ENCODE measurements around the gene VSIG2. TPM values are rescaled to one million over a fixed set of nuclear protein-coding genes. Genes with fewer than 3 reads are reported as not detected.

The VSIG2 gene
- total RNA-seq, 1 donor from 2014 or later: 0.20 TPM

- Mint-ChIP-seq H3K27ac (no peak overlapping the region), H3K27me3 (no peaks in the 10 kb centered on the region), H3K9me3 (no peaks in the 10 kb centered on the region), H3K4me1 (peaks cover 13% of the 10 kb centered on the region), H3K4me3 (no peak overlapping the region), H3K36me3 (ENCODE audit: low read depth) (no peaks in the 10 kb centered on the region)
- ATAC-seq (ENCODE audit: low read depth): no peak
- intact Hi-C loops (cut with micrococcal nuclease): loop anchor here (2.0 kb wide), 1 partner anchor 20 kb away; no protein-coding TSS in a partner anchor
- TF ChIP-seq CTCF (IDR thresholded peaks at IDR 0.05): no peak
- CTCF ChIA-PET: no interaction called here
- no peak for DNase-seq
- POLR2A ChIA-PET: no interaction called here
Measured at GRCh38 chr11:124788521-124788920, 36.5 kb upstream of the VSIG2 start.

- Mint-ChIP-seq H3K27me3 (no peaks in the 10 kb centered on the region), H3K4me3 (no peak overlapping the region), H3K36me3 (ENCODE audit: low read depth) (no peaks in the 10 kb centered on the region), H3K9me3 (no peaks in the 10 kb centered on the region), H3K4me1 (no peaks in the 10 kb centered on the region), H3K27ac (no peak overlapping the region)
- CTCF ChIA-PET: no interaction called here
- intact Hi-C loops (cut with micrococcal nuclease): no loop called here
- ATAC-seq (ENCODE audit: low read depth) (no peak), DNase-seq (no peak)
- POLR2A ChIA-PET: interaction anchor here (0.6 kb wide), 1 partner anchor 18 kb away, joined by 7 read pairs; no protein-coding TSS in a partner anchor
- no peak for TF ChIP-seq CTCF (IDR thresholded peaks at IDR 0.05)
Measured at GRCh38 chr11:124784051-124784450, 32.0 kb upstream of the VSIG2 start.

DNA sequence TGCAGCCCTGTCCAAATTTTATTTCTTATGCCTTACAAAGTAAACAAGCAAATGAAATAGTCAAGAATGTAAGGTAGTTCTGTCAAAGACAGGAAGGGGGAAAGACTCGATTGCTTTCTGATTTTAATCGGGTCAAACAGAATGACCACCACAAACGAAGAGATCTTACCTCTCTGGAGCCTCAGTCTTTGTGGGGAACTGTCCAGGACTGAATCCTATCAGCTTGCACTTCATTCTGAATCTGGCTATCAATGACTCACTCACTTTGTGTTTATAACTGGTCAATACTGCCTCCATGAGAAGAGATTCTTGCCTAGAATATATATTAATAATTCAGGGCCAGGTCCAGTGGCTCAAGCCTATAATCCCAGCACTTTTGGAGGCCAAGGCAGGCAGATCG, 30.9 kb upstream of the VSIG2 start:
- Mint-ChIP-seq H3K4me1 (no peaks in the 10 kb centered on the region), H3K4me3 (no peak overlapping the region), H3K27me3 (no peaks in the 10 kb centered on the region), H3K9me3 (no peaks in the 10 kb centered on the region), H3K36me3 (ENCODE audit: low read depth) (peaks cover 5% of the 10 kb centered on the region), H3K27ac (no peak overlapping the region)
- CTCF ChIA-PET: interaction anchor here (1.1 to 1.3 kb wide), 3 partner anchors 10 to 20 kb away, joined by 3 to 4 read pairs (median 3); no protein-coding TSS in a partner anchor
- no peak for TF ChIP-seq CTCF (IDR thresholded peaks at IDR 0.05)
- intact Hi-C loops (cut with micrococcal nuclease): no loop called here
- ATAC-seq (ENCODE audit: low read depth) (no peak), DNase-seq (no peak)
- POLR2A ChIA-PET: no interaction called here

DNA sequence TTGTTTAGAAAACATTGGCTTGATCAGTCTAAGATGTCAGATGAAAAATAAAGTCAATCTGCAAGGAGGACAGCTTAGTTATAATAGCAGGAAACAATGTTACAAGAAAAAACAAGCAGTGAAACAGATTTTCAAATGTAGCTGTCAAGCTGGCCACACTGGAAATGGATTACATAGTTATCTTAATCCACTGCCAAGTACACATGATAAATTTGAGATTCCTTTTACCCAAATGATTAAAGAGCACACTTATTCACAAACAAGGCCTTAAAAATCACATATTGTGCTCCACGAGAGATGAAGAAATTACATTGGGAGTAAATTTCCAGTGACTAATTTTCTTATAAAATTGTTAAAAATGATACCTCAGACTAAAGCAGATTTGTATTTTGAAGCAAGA, 27.5 kb upstream of the VSIG2 start:
- CTCF ChIA-PET: interaction anchor here (0.9 to 1.3 kb wide), 3 partner anchors 13 to 21 kb away, joined by 3 to 4 read pairs (median 3); no protein-coding TSS in a partner anchor
- Mint-ChIP-seq H3K27me3 (no peaks in the 10 kb centered on the region), H3K4me1 (peaks cover 14% of the 10 kb centered on the region), H3K9me3 (no peaks in the 10 kb centered on the region), H3K36me3 (ENCODE audit: low read depth) (peaks cover 21% of the 10 kb centered on the region), H3K4me3 (no peak overlapping the region), H3K27ac (no peak overlapping the region)
- POLR2A ChIA-PET: no interaction called here
- no peak for TF ChIP-seq CTCF (IDR thresholded peaks at IDR 0.05)
- ATAC-seq (ENCODE audit: low read depth): no peak
- no peak for DNase-seq
- intact Hi-C loops (cut with micrococcal nuclease): no loop called here

- Mint-ChIP-seq H3K4me3 (no peak overlapping the region), H3K27me3 (no peaks in the 10 kb centered on the region), H3K4me1 (peaks cover 14% of the 10 kb centered on the region), H3K27ac (no peak overlapping the region), H3K36me3 (ENCODE audit: low read depth) (peaks cover 21% of the 10 kb centered on the region), H3K9me3 (no peaks in the 10 kb centered on the region)
- intact Hi-C loops (cut with micrococcal nuclease): no loop called here
- TF ChIP-seq CTCF (IDR thresholded peaks at IDR 0.05): no peak
- DNase-seq: no peak
- ChIA-PET POLR2A (no interaction called here), CTCF (interaction anchor here (0.7 to 1.3 kb wide), 3 partner anchors 15 to 20 kb away, joined by 3 to 4 read pairs (median 3); no protein-coding TSS in a partner anchor)
- ATAC-seq (ENCODE audit: low read depth): no peak
Measured at GRCh38 chr11:124778281-124778680, 26.2 kb upstream of the VSIG2 start.

Measured in activated B cell treated with CpG ODN at 0.5 μM for 24 hours (primary cell).